ENCODE data around the gene PEX10.
A peak's percentile ranks its signal among the peaks of the same experiment; 100 is the strongest.
"Not testable (repeated sequence)": the region's sequence is repeated elsewhere in the genome, so short reads cannot be mapped to it uniquely, and the experiment has no call there.

PEX10 gene

DNA sequence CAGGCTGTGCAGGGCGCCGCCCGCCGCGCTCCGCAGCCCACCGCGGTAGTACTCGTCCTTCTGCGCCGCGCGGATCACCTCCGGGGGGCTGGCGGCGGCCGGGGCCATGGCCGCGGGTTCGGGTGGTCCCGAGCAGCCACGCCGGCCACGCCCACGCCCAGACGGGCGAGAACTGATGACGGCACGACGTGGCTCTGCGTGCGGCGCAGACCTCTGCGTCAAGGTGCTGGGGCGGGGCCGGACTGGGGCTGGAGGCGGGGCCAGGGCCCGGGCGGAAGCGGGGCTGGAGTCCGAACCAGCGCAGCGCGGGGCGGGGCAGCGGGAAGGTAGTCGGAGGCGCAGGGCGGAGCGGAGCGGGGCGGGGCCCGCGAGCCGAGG lies at the start of gene PEX10:
Gene PEX10, minus strand, starts transcription at position 170 of the 378 bp plus-strand sequence. Its CDS starts 62 bp downstream, at position 108.
- peak; percentile 88 for DNase-seq (ENCODE audit: low read depth)
- H3K4me3 ChIP-seq (ENCODE audit: control insufficient read depth, low read depth, low read length) = peak within 1 kb of the TSS; percentile 73
- no peak for TF ChIP-seq CTCF (conservative IDR thresholded peaks at IDR 0.05; ENCODE audit: control insufficient read depth, insufficient read depth, low read depth, low read length)

DNA sequence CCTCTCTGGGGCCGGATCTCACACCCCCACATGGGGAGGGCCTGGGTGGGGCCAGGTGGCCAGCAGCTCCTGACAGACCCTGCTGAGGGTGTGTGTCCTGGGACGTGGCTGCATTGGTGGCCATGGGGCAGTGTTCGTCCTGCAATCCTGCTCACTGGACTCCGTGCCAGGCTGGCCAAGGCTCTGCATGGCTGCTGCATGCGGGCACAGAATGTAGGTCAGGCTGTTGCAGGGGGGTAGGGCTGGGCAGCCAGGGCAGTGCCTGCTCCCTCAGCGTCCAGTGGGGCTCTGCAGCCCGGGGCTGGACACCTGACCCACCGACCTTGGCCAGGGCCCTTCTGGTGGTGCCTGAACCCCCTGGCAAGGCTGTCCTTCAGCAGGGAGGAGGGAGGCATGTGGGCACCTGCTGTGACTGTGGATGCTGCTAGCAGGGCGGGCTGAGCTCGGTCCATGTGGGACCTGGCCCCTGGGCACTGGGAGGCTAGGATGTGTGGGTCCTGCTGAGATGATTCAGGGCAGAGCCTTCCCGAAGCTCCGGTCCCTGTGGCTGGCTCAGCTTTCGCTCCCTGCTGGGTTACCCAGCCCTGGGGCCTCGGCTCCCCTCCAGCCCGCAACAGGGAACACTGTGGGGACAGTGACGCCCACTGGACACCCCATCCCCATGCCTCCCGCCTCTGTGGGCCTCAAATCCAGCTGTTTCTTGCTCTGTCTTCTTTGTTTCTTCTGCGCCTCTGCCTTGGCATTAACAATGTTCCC lies 48.8 kb upstream of the PEX10 start:
- no peak for TF ChIP-seq CTCF (conservative IDR thresholded peaks at IDR 0.05; ENCODE audit: control insufficient read depth, insufficient read depth, low read depth, low read length)
- H3K4me3 ChIP-seq (ENCODE audit: control insufficient read depth, low read depth, low read length) = no peak overlapping the region
- no peak for DNase-seq (ENCODE audit: low read depth)

DNA sequence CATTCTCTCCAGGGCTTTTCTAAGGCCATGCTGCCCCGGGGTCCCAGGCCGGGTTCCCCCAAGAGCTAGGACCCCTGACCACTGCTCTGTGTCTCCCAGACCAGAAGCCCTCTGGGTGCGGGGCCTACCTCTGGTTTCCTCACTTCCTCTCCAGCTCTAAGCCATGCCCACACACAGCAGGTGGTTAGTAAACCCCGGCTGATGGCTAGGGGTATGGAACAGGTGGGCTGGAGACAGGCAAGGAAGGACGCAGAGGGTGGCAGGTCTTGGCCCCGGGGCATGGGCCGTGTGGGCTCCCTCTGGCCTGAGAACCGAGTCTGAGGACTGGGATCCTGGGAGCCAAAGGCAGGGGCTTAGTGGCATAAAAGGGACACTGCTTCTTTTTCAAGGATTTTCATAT lies 47.8 kb upstream of the PEX10 start:
- TF ChIP-seq CTCF (conservative IDR thresholded peaks at IDR 0.05; ENCODE audit: control insufficient read depth, insufficient read depth, low read depth, low read length) = no peak
- no peak overlapping the region for H3K4me3 ChIP-seq (ENCODE audit: control insufficient read depth, low read depth, low read length)
- DNase-seq (ENCODE audit: low read depth) = no peak

GRCh38 chr1:2459757-2460156 lies 47.4 kb upstream of the PEX10 start:
- peak; percentile 27 for TF ChIP-seq CTCF (conservative IDR thresholded peaks at IDR 0.05; ENCODE audit: control insufficient read depth, insufficient read depth, low read depth, low read length)
- peak; percentile 60 for DNase-seq (ENCODE audit: low read depth)
- no peak overlapping the region for H3K4me3 ChIP-seq (ENCODE audit: control insufficient read depth, low read depth, low read length)

GRCh38 chr1:2459102-2459753 lies 46.9 kb upstream of the PEX10 start:
- DNase-seq (ENCODE audit: low read depth); H3K4me3 ChIP-seq (ENCODE audit: control insufficient read depth, low read depth, low read length): not testable (repeated sequence)

DNA sequence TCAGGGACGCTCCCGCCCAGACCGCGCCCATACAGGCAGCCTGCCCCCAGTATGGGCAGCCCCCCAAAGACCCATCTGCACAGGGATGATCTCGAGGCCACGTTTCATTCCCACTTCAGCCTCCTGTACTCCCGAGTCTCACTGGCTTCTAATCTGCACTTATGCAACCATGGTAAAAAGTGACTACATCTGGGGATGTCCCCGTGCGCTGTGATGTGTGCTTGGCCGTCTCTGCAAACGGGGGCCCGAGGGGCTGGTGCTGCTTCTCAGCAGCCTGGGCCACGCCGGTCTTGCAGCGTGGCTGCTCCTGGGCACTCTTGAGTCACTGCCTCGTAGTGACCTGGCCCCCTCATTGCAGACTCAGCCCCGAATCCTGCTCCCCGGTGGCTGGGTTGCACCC lies 46.3 kb upstream of the PEX10 start:
- no peak overlapping the region for H3K4me3 ChIP-seq (ENCODE audit: control insufficient read depth, low read depth, low read length)
- TF ChIP-seq CTCF (conservative IDR thresholded peaks at IDR 0.05; ENCODE audit: control insufficient read depth, insufficient read depth, low read depth, low read length) = no peak
- no peak for DNase-seq (ENCODE audit: low read depth)

DNA sequence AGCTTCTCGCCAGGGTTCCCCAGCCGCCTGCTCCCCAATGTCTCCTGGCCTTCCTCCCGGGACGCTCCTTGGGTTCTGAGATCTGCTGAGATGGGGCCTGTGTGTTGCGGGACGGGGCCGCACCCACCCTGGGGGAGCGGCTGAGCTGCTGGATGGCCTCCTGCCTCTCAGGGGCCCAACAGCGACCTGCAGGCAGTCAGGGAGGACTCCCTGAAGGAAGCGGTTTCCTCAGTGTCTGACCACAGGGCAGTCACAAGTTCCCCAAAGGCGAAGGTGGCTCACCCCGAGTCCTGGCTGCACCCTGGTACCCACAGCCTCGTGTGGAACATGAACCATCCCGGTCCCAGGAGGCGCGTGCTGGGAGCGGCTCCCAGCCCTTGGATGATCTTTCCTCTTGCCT lies 45.1 kb upstream of the PEX10 start:
- DNase-seq (ENCODE audit: low read depth) = no peak

More for the DNA sequence above, 45.1 kb upstream of the PEX10 start:
- H3K4me3 ChIP-seq (ENCODE audit: control insufficient read depth, low read depth, low read length) = no peak overlapping the region
- no peak for TF ChIP-seq CTCF (conservative IDR thresholded peaks at IDR 0.05; ENCODE audit: control insufficient read depth, insufficient read depth, low read depth, low read length)
